Ishikawa (cell line): ENCODE data around the gene TAOK3.
A peak's percentile ranks its signal among the peaks of the same experiment; 100 is the strongest.

Experiments
- CEBPB ChIP-seq: IDR thresholded peaks from 2 replicates; pipeline ENCODE4 v1.6.1; 2012
- CREB1 ChIP-seq: IDR thresholded peaks from 2 replicates; pipeline ENCODE4 v1.6.1; 2012; ENCODE audit warnings: low read depth
- EGR1 ChIP-seq: IDR thresholded peaks from 2 replicates; pipeline ENCODE4 v1.6.1; 2012
- EP300 ChIP-seq: IDR thresholded peaks from 2 replicates; pipeline ENCODE4 v1.6.1; 2012; ENCODE audit warnings: borderline replicate concordance
- FOXM1 ChIP-seq: IDR thresholded peaks from 2 replicates; pipeline ENCODE4 v1.6.1; 2012; ENCODE audit warnings: low read depth, borderline replicate concordance
- MAX ChIP-seq: IDR thresholded peaks from 2 replicates; pipeline ENCODE4 v1.6.1; 2012
- NFIC ChIP-seq: IDR thresholded peaks from 2 replicates; pipeline ENCODE4 v1.6.1; 2012
- RAD21 ChIP-seq: IDR thresholded peaks from 2 replicates; pipeline ENCODE4 v1.6.1; 2012; ENCODE audit warnings: low read depth
- TAF1 ChIP-seq: IDR thresholded peaks from 2 replicates; pipeline ENCODE4 v1.6.1; 2012; ENCODE audit warnings: low read depth, mild to moderate bottlenecking
- TCF12 ChIP-seq: IDR thresholded peaks from 2 replicates; pipeline ENCODE4 v1.6.1; 2012; ENCODE audit warnings: low read depth
- TEAD4 ChIP-seq: IDR thresholded peaks from 2 replicates; pipeline ENCODE4 v1.6.1; 2012
- USF1 ChIP-seq: IDR thresholded peaks from 2 replicates; pipeline ENCODE4 v1.6.1; 2012
- YY1 ChIP-seq: IDR thresholded peaks from 2 replicates; pipeline ENCODE4 v1.6.1; 2012; ENCODE audit warnings: low read depth
- ZBTB7A ChIP-seq: IDR thresholded peaks from 2 replicates; pipeline ENCODE4 v1.6.1; 2012; ENCODE audit warnings: low read depth
- TF ChIP-seq, protein P1 (sequence below): IDR thresholded peaks from 2 replicates; pipeline ENCODE4 v1.6.1; 2012; ENCODE audit warnings: low read depth, mild to moderate bottlenecking

Gene TAOK3

GRCh38 chr12:118372541-118373495, at the start of gene TAOK3:
TSS of gene TAOK3 (minus strand) at chr12:118372907. CDS start at chr12:118255567, 117,340 bp downstream.
- peak; percentile 67 for TF ChIP-seq YY1
- TF ChIP-seq TAF1: peak; percentile 66
- TF ChIP-seq ZBTB7A: peak; percentile 93
- no peak for TF ChIP-seq RAD21
- TF ChIP-seq, protein P1, sequence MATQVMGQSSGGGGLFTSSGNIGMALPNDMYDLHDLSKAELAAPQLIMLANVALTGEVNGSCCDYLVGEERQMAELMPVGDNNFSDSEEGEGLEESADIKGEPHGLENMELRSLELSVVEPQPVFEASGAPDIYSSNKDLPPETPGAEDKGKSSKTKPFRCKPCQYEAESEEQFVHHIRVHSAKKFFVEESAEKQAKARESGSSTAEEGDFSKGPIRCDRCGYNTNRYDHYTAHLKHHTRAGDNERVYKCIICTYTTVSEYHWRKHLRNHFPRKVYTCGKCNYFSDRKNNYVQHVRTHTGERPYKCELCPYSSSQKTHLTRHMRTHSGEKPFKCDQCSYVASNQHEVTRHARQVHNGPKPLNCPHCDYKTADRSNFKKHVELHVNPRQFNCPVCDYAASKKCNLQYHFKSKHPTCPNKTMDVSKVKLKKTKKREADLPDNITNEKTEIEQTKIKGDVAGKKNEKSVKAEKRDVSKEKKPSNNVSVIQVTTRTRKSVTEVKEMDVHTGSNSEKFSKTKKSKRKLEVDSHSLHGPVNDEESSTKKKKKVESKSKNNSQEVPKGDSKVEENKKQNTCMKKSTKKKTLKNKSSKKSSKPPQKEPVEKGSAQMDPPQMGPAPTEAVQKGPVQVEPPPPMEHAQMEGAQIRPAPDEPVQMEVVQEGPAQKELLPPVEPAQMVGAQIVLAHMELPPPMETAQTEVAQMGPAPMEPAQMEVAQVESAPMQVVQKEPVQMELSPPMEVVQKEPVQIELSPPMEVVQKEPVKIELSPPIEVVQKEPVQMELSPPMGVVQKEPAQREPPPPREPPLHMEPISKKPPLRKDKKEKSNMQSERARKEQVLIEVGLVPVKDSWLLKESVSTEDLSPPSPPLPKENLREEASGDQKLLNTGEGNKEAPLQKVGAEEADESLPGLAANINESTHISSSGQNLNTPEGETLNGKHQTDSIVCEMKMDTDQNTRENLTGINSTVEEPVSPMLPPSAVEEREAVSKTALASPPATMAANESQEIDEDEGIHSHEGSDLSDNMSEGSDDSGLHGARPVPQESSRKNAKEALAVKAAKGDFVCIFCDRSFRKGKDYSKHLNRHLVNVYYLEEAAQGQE: peak; percentile 66
- TF ChIP-seq MAX: peak; percentile 34; the same call in 1 of the 2 replicates
- no peak for TF ChIP-seq NFIC

- TF ChIP-seq USF1 (no peak), ZBTB7A (no peak), CREB1 (no peak), FOXM1 (no peak), RAD21 (no peak), TAF1 (no peak), NFIC (no peak), MAX (no peak), TCF12 (no peak)
- TF ChIP-seq, protein P1: no peak
Measured at GRCh38 chr12:118420673-118421072, 48.0 kb upstream of the TAOK3 start.

DNA sequence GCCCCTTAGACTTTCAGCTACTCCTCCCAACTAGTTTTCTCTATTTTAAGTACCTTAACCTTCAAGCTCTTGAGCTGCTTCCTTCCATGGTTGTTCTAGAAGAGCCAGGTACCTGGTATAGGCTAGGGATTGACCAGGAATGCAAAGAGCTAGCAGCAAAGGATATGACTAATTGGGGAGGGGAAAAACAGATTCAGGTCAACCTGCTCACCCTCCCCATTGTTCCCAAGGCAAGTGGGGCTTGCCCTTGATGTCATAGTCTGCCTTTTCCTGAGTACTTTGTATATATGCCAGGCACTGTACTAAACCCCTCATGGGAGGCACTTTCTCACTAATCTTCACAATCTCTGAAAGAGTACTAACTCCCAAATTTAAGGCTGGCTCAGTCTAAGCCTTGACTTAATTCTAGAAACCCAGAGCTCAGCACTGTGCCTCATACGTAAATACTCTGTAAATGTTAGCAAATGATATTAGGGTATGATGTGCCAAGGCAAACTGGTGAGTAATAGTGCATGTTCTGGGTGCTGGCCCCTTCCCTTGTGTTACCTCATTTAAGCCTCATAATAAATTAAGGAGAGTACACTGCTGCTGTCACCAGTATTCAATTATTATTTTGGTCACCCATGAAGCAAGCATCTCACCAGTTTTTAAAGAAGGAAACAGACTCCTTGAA, 45.8 kb upstream of the TAOK3 start:
- no peak for TF ChIP-seq FOXM1
- no peak for TF ChIP-seq TCF12
- TF ChIP-seq, protein P1: no peak
- no peak for TF ChIP-seq EP300
- TF ChIP-seq CREB1: no peak
- no peak for TF ChIP-seq YY1
- no peak for TF ChIP-seq NFIC
- no peak for TF ChIP-seq TAF1
- no peak for TF ChIP-seq USF1
- no peak for TF ChIP-seq CEBPB
- TF ChIP-seq TEAD4: no peak
- TF ChIP-seq ZBTB7A: no peak

DNA sequence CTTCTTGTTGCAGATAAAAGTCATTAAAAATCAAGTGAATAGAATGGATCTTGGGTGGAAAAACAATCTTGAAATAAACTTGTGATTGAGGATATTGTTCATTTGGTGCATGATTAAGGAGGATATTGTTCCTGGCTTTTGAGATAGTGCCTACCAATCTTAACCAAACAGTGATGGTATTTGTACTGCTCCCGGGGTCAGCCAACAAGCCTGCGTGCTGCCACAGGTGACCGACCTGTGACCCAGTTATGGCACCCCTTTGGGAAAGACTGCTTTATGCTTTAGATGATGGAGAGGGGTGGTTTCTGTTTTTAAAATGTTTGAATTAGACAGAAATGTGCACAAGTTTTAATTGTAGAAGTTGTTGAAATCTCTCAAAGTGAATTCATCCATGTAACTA, 45.2 kb upstream of the TAOK3 start:
- TF ChIP-seq NFIC (no peak), EGR1 (no peak), TEAD4 (no peak), RAD21 (no peak), TAF1 (no peak), MAX (no peak), YY1 (no peak), CEBPB (no peak)
- TF ChIP-seq, protein P1: no peak
